ENCODE measurements around the gene SEC61A1.

SEC61A1 gene

DNA sequence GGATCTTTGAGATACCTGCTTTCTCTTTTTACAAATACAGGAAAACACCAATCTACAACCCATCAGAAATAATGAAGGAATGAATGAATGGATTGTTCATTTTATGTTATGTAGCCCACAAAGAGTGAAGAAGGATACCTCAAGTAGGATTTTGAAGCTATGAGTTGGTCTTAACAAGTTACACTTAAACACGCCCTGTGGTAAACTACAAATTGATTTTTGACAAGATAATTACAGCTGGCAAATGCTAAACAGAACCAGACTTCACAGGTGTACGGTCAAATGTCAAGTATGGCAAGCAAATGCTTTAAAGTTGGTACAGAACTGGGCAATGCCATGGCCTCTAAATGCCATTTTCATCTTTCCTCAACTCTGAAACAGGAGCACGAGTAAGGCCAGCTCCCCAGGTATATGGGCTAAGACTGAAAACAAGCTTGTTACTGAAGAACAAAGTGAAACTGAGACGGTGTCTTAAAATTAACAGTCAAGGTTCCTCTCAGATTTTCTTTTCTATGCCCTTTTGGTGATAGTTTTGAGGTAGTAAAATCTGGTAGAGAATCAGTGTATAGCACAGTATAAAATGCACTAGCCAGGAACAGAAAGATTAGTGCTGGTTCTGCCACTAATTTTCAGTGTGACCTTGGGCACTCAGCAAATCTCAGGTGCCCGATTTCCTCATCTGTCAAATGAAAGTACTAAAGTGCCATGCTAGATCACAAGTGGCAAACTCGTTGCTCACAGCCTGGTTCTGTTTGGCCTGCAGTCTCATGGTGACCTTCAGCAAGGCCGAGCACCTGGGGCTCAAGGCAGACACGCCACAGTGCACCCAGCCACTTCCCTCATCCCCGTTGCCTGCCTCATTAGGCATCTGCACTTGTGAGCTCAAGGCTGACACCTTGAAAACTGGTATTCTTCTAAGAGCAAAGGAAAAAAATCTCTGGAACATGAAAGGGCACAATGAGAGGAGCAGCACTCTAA, 61.9 kb downstream of the SEC61A1 start:
- DNase-seq (ENCODE audit: low read depth) = no peak

Measured in CMK (cell line).